Activated CD4-positive, alpha-beta memory T cell treated with anti-CD3 and anti-CD28 coated beads, Interleukin-2, amount 10 ng/mL, durations not matched to agents 7 days and 5 days (primary cell): ENCODE data around the gene HECTD2. TPM values are rescaled to one million over a fixed set of nuclear protein-coding genes. Genes with fewer than 3 reads are reported as not detected.

ENCODE experiments used
- CTCF ChIA-PET: fragments of 350-600 bp; sonication (Branson Sonifier 250); formaldehyde crosslinking; loops from one replicate; lab custom pipeline; 2021; ENCODE audit warnings: antibody characterized with exemption, inconsistent platforms; lab: Charles Lee
- POLR2A ChIA-PET: fragments of 350-600 bp; sonication (Branson Sonifier 250); formaldehyde crosslinking; loops from one replicate; lab custom pipeline; 2021; ENCODE audit warnings: antibody characterized with exemption; lab: Charles Lee
- DNase-seq: peaks from one replicate; pipeline ENCODE4 v3.0.0-alpha.2; 2020
- H3K27ac Mint-ChIP-seq: one replicate; pipeline ENCODE4 v1.8.0; 2021; ENCODE audit warnings: mild to moderate bottlenecking, mixed read lengths
- H3K27me3 Mint-ChIP-seq: one replicate; pipeline ENCODE4 v1.8.0; 2021; ENCODE audit warnings: mixed read lengths
- H3K36me3 Mint-ChIP-seq: one replicate; pipeline ENCODE4 v1.8.0; 2021; ENCODE audit warnings: low read depth, mixed read lengths
- H3K4me1 Mint-ChIP-seq: one replicate; pipeline ENCODE4 v1.8.0; 2021; ENCODE audit warnings: mixed read lengths
- H3K4me3 Mint-ChIP-seq: one replicate; pipeline ENCODE4 v1.8.0; 2021; ENCODE audit warnings: mild to moderate bottlenecking, mixed read lengths
- H3K9me3 Mint-ChIP-seq: one replicate; pipeline ENCODE4 v1.8.0; 2021; ENCODE audit warnings: mixed read lengths
- total RNA-seq, 2 experiments: library from RNA; stranded (reverse); gene quantifications; one replicate each; pipeline ENCODE4 v1.2.3, GENCODE V29; 2021

Gene HECTD2
- total RNA-seq, 2 experiments from 2014 or later = 2.6 to 2.9 TPM

DNA sequence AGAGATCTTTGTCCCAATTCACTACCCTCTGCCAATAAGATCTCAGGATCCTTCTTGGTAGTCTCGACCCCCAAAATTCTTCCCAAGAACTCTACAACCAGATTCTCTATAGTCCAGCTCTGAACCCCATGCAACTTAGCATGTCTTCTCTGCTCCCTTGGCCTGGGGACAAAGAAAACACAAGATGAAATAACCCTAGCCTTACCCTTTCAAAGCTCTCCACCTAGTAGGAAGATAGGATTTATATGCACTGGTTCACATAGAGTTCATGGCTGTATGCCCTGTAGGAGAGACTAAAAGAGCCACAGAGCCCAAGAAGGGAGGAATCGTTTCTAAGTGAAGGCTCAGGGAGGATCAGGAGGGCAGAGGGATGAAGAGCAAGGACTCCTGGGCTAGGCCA lies 126.6 kb downstream of the HECTD2 start:
- Mint-ChIP-seq H3K9me3 (no peaks in the 10 kb centered on the region), H3K27ac (no peak overlapping the region), H3K4me1 (no peaks in the 10 kb centered on the region), H3K4me3 (no peak overlapping the region), H3K27me3 (peaks cover 8% of the 10 kb centered on the region), H3K36me3 (no peaks in the 10 kb centered on the region)
- DNase-seq = no peak
- ChIA-PET CTCF (no interaction called here), POLR2A (no interaction called here)

DNA sequence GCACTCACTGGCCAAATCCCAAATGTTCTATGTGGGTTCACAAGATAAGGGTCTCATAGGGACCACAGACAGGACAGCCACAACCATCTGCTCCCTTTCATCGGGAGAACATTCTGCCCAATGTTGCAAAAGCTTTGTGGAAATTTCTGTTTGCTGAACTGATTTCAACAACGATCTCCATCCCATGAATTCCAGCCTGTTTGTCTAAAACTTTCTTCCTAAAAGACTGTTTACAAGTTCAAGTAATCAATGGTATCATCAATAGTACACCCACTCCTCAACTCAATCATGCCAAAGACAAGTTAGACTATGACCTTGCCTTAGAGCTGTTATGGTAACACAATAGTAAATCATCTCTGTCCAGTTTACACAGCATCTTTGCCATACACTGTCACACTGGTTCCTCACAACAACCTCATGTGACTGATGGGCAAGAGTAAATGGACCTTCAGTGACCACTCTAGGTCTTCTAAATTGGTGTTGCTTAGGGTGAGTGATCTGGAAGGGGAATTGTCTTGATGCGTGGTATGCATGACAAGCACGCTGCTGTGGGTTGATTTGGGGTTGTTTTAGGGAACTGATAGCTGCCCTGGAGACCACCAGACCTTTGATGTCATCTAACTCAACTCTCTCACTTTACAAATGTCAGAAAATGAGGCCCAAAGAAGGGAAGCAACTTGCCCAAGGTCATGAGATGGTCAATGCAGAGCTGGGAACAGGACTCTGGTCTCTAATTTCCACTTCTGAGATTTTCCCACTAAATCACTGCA lies 127.7 kb downstream of the HECTD2 start:
- Mint-ChIP-seq H3K4me3 (no peak overlapping the region), H3K36me3 (no peaks in the 10 kb centered on the region), H3K27me3 (peaks cover 8% of the 10 kb centered on the region), H3K4me1 (no peaks in the 10 kb centered on the region), H3K9me3 (no peaks in the 10 kb centered on the region), H3K27ac (no peak overlapping the region)
- POLR2A ChIA-PET = no interaction called here
- CTCF ChIA-PET = interaction anchor here (1.0 kb wide), 1 partner anchor 531 kb away, joined by 3 read pairs; no protein-coding TSS in a partner anchor
- DNase-seq = no peak

DNA sequence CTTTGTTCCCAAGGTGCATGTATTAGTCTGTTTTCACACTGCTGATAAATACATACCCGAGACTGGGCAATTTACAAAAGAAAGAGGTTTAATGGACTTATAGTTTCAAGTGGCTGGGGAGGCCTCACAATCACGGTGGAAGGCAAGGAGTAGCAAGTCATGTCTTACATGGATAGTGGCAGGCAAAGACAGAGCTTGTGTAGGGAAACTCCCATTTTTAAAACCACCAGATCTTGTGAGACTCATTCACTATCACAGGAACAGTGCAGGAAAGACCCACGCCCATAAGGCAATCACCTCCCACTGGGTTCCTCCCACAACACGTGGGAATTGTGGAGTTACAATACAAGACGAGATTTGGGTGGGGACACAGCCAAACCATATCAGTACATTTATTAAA lies 129.8 kb downstream of the HECTD2 start:
- Mint-ChIP-seq H3K9me3 (no peaks in the 10 kb centered on the region), H3K36me3 (no peaks in the 10 kb centered on the region), H3K27ac (no peak overlapping the region), H3K4me3 (no peak overlapping the region), H3K4me1 (no peaks in the 10 kb centered on the region), H3K27me3 (peaks cover 10% of the 10 kb centered on the region)
- POLR2A ChIA-PET = no interaction called here
- CTCF ChIA-PET = no interaction called here
- no peak for DNase-seq

DNA sequence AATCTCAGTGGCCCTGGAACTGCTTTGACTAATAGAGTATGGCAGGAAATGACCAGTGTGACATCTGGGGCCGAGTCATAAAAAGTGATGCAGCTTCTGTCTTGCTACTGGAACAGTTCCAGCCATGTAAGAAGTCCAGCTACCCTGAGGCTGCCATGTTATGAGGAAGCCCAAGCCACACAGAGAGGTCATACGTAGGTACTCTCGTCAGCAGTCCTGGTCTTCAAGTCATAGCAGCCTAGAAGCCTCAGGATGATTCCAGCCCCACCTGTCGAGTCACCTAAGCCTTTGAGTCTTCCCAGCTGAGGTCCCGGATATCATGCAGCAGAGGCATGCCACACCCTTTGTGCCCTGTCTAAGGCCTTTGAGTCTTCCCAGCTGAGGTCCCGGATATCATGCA lies 130.6 kb downstream of the HECTD2 start:
- no peaks in the 10 kb centered on the region for H3K9me3 Mint-ChIP-seq
- POLR2A ChIA-PET = no interaction called here
- no peak for DNase-seq
- no peak overlapping the region for H3K4me3 Mint-ChIP-seq
- CTCF ChIA-PET = no interaction called here
- peaks cover 10% of the 10 kb centered on the region for H3K27me3 Mint-ChIP-seq
- no peak overlapping the region for H3K27ac Mint-ChIP-seq
- H3K4me1 Mint-ChIP-seq = no peaks in the 10 kb centered on the region
- no peaks in the 10 kb centered on the region for H3K36me3 Mint-ChIP-seq

DNA sequence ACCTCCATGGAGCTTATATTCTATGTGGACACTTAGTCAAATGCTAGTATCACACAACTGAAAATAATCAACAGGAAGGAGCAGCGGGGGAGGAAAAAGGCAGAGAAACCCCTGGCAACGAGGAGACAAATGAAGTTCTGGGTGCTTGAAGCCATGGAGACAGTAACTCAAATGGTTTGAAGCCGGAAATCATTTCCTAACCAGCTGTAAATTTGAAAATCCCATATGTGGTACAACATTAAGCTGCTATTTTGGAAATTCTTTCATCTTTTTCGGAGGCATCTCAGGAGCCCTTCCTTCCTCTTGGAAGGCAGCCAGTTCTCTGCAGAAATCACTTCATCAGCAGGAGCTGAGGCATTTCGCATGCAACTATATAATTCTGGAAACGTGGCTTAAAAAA lies 131.3 kb downstream of the HECTD2 start:
- H3K4me1 Mint-ChIP-seq = no peaks in the 10 kb centered on the region

DNA sequence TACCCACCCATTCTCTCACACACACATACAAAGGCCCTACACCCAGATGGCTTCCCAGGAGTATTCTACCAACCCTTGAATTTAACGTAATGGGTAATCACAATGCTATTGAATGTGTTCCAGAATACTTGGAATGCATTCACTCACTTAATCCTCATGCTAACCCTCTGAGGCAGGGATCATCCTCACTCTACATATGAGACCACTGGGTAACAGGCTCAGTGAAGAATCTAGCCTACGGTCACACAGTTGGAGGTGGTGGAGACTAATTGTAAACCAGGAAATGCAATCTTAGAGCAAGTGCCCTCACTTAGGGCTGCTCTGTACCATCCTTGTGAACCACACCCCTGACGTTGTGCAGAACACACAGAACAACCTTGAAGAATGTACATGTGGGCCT lies 135.2 kb downstream of the HECTD2 start:
- DNase-seq = no peak
- Mint-ChIP-seq H3K4me1 (no peaks in the 10 kb centered on the region), H3K27me3 (peaks cover 11% of the 10 kb centered on the region), H3K27ac (no peak overlapping the region), H3K4me3 (no peak overlapping the region), H3K9me3 (no peaks in the 10 kb centered on the region), H3K36me3 (no peaks in the 10 kb centered on the region)
- ChIA-PET POLR2A (no interaction called here), CTCF (no interaction called here)

More for the DNA sequence above, 131.3 kb downstream of the HECTD2 start:
- Mint-ChIP-seq H3K36me3 (no peaks in the 10 kb centered on the region), H3K4me3 (no peak overlapping the region), H3K9me3 (no peaks in the 10 kb centered on the region), H3K27ac (no peak overlapping the region), H3K27me3 (peaks cover 10% of the 10 kb centered on the region)
- ChIA-PET POLR2A (interaction anchor here (0.7 kb wide), 1 partner anchor 23 kb away, joined by 3 read pairs; no protein-coding TSS in a partner anchor), CTCF (no interaction called here)
- no peak for DNase-seq

DNA sequence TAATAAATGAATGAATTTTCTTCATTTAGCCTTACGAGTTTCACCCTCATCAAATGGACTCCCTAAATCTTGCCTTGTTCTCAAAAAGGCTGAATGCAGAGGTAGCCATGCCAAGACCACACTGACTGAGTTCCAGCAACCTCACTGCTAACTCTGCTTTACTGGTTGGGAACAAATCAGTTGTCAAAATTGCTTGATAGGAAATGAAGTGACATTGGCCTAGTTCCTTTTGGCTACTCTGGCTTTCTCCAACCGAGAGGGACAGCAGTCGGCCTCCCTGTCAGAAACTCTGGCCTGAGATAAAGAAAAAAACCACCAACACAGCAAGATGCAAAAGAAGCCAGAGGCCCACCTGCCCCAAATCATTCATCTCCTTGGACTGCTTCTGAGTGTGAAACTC lies 135.7 kb downstream of the HECTD2 start:
- Mint-ChIP-seq H3K27ac (no peak overlapping the region), H3K9me3 (no peaks in the 10 kb centered on the region), H3K4me3 (no peak overlapping the region), H3K4me1 (no peaks in the 10 kb centered on the region), H3K36me3 (no peaks in the 10 kb centered on the region), H3K27me3 (peaks cover 11% of the 10 kb centered on the region)
- DNase-seq = no peak
- POLR2A ChIA-PET = no interaction called here
- CTCF ChIA-PET = no interaction called here

DNA sequence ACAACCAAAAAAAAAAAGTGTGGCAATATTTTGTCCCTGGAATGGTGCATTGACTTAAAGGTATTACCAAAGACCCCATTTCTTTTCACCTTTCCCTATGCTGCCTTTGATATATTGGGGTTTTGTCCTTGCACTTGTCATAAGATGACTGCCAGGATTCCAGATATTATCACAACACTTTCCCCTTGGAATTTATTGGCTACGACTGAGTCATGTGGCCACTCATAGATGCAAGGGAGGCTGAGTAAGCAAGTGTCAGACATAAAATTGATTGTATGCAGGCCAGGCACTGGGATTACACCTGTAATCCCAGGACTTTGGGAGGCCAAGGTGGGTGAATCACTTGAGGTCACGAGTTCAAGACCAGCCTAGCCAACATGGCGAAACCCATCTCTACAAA lies 139.1 kb downstream of the HECTD2 start:
- CTCF ChIA-PET = no interaction called here
- no peaks in the 10 kb centered on the region for H3K4me1 Mint-ChIP-seq
- H3K27ac Mint-ChIP-seq = no peak overlapping the region
- no peak for DNase-seq
- no peaks in the 10 kb centered on the region for H3K36me3 Mint-ChIP-seq
- no peaks in the 10 kb centered on the region for H3K9me3 Mint-ChIP-seq
- no peak overlapping the region for H3K4me3 Mint-ChIP-seq
- H3K27me3 Mint-ChIP-seq = peaks cover 6% of the 10 kb centered on the region
- POLR2A ChIA-PET = no interaction called here

DNA sequence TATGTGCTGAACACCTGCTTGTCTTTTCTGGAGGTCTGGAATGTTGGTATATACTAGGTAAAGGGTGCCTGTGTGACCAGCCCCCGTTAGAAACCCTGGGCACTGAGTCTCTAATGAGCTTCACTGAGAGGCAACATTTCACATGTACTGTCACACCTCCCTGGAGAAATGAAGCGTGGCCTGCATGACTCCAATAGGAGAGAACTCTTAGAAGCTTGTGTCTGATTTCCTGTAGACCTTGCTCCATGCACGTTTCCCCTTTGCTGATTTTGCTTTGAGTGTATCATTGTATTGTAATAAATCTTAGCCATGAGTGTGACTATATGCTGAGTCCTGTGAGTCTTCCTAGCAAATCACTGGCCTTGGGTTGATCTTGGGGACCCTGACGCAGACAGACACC lies 139.9 kb downstream of the HECTD2 start:
- peaks cover 4% of the 10 kb centered on the region for H3K27me3 Mint-ChIP-seq
- H3K9me3 Mint-ChIP-seq = no peaks in the 10 kb centered on the region
- CTCF ChIA-PET = no interaction called here

DNA sequence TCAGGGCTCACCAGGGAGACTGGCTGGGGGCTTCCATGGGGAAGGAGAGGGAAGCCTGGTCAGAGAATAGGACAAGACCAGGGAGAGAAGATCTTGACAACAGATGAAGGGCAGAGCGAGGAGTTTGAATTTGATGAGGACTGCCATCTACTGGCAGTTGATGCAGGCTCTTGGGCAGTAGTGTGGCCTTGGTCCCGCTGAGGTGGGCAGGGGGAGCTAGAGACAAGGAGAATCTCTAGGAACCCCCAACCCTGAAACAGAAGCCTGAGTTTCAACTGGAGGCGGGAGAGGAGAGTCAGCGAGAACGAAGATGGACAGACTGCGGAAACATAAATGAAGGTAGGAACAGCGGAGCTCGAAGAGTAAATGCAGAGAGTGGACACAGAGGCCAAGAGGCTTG lies 141.7 kb downstream of the HECTD2 start:
- peaks cover 4% of the 10 kb centered on the region for H3K27me3 Mint-ChIP-seq
- no peak for DNase-seq
- no peaks in the 10 kb centered on the region for H3K36me3 Mint-ChIP-seq
- POLR2A ChIA-PET = no interaction called here
- H3K9me3 Mint-ChIP-seq = no peaks in the 10 kb centered on the region
- no peak overlapping the region for H3K4me3 Mint-ChIP-seq
- no peaks in the 10 kb centered on the region for H3K4me1 Mint-ChIP-seq
- no peak overlapping the region for H3K27ac Mint-ChIP-seq
- CTCF ChIA-PET = interaction anchor here (1.0 kb wide), 1 partner anchor 164 kb away, joined by 3 read pairs; no protein-coding TSS in a partner anchor

More for the DNA sequence above, 139.9 kb downstream of the HECTD2 start:
- no peak overlapping the region for H3K27ac Mint-ChIP-seq
- POLR2A ChIA-PET = no interaction called here
- no peak overlapping the region for H3K4me3 Mint-ChIP-seq
- no peaks in the 10 kb centered on the region for H3K4me1 Mint-ChIP-seq
- H3K36me3 Mint-ChIP-seq = no peaks in the 10 kb centered on the region
- DNase-seq = no peak

DNA sequence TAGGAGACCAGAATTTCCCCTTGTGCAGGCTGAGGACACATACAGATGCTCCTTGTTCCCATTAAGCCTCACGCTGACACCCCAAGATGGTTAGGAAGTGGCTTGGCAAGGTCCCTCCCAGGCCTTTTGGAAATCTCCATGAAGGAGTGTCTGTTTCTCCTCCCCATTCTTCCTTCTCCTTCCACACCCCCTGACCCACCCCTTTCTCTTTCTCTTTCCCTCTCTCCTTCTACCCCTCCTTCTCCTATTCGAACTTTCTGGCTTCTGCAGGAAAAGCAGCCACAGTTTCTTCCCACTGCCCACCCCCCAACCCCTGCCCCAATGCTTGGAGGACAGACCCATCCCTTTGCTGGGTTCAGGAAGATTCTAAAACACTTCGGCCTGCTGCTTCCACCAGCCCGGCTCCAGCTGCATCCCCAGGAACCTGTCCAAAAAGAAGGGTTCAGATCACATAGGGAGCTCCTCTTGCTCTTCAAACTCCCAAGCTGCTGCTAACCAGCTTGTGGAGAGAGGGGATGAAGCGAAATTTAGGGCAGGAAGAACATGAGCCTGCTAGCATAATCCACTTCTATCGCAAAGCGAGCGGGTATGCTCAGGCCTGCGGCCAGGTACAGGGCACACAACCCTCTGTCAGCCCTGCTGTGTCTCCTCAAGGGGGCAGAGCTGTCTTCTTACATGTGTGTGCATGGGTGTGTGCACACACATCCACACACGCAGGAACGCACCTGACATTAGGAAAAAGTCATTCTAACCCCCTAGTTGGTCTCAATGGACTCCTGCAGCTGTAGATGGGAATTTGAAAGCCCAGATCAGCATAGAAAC lies 142.3 kb downstream of the HECTD2 start:
- Mint-ChIP-seq H3K9me3 (no peaks in the 10 kb centered on the region), H3K36me3 (no peaks in the 10 kb centered on the region), H3K27me3 (peaks cover 4% of the 10 kb centered on the region), H3K4me1 (no peaks in the 10 kb centered on the region), H3K27ac (no peak overlapping the region), H3K4me3 (no peak overlapping the region)
- no peak for DNase-seq
- POLR2A ChIA-PET = no interaction called here
- CTCF ChIA-PET = no interaction called here

DNA sequence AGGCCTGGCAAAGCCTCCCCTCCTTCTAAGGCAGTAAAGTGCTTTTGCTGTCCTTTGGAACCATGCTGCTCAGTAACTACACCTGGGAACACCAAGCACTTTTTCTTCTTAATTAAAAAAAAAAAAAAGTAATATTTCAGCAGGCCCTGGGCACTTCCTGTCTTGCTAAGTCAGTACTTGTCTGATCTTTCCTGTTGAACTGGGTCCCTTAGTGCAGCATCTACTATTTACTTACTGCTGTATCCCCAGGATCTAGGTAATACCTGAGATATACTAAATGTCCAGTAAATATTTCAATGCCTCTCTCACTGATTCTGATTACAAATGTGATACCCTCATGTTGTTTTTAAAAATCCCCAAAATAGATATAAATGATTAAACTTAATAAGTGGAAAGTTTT lies 145.3 kb downstream of the HECTD2 start:
- no peak overlapping the region for H3K27ac Mint-ChIP-seq
- no peaks in the 10 kb centered on the region for H3K9me3 Mint-ChIP-seq
- DNase-seq = no peak
- ChIA-PET POLR2A (no interaction called here), CTCF (no interaction called here)
- no peaks in the 10 kb centered on the region for H3K27me3 Mint-ChIP-seq
- H3K36me3 Mint-ChIP-seq = no peaks in the 10 kb centered on the region
- H3K4me1 Mint-ChIP-seq = no peaks in the 10 kb centered on the region
- H3K4me3 Mint-ChIP-seq = no peak overlapping the region

DNA sequence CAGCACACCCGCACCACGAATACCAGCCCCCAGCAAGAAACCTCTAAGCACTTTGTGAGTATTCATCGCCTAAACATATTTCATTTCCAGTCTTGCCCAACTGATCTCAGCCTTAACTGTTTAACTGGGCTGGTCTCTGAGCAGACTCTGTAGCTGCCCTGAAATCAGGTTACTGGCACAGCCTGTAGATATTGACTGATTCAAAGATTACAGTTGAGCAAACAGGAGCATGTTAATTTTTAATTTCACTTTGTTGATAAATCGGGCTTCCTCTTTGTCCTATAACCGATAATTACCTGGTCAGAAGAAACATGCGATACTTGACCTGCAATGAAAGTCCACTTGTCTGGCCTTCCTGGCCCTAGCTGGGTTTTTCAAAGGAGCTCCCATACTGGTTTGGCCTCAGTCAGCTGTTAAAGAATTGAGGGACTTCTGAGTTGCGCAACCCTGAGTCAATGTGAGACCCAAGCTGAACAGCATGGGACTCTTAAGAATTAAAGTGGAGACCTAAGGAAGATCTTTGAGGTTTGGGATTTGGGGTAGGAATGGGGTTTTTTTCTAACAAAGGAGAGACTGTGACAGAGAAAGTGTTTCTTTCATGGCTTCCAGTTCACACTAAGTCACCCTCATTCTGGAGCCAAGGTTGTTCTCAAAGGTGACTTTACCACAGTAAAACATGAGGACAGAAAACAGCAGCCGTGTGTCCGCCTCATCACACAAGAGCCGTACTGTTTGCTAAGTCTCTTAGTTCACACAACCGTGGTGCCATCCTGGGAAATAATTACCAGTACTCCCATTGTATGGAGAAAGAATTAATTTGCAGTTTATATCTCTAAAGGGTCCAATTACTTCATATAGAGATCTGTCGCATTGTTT lies 146.8 kb downstream of the HECTD2 start:
- CTCF ChIA-PET = no interaction called here
- H3K9me3 Mint-ChIP-seq = peaks cover 2% of the 10 kb centered on the region
- peaks cover 3% of the 10 kb centered on the region for H3K27me3 Mint-ChIP-seq
- H3K4me1 Mint-ChIP-seq = no peaks in the 10 kb centered on the region
- POLR2A ChIA-PET = no interaction called here
- no peaks in the 10 kb centered on the region for H3K36me3 Mint-ChIP-seq
- no peak overlapping the region for H3K4me3 Mint-ChIP-seq
- H3K27ac Mint-ChIP-seq = no peak overlapping the region
- no peak for DNase-seq
